Fibroblast of skin of right biceps (primary cell): ENCODE measurements around the gene SLC6A12.
A peak's percentile ranks its signal among the peaks of the same experiment; 100 is the strongest.
"Not testable (repeated sequence)": the region's sequence is repeated elsewhere in the genome, so short reads cannot be mapped to it uniquely, and the experiment has no call there.

Source experiments
- DNase-seq: peaks from one replicate; pipeline ENCODE4 v3.0.0-alpha.2; 2013

Gene SLC6A12

GRCh38 chr12:214003-214741 lies at the start of gene SLC6A12:
TSS of gene SLC6A12 (minus strand) at chr12:214157. CDS start at chr12:209986, 4,171 bp downstream.
- no peak for DNase-seq

GRCh38 chr12:263574-263973 lies 49.6 kb upstream of the SLC6A12 start:
- peak; percentile 71 for DNase-seq

GRCh38 chr12:262817-263216 lies 48.9 kb upstream of the SLC6A12 start, which contains the start of gene SLC6A13:
TSS of gene SLC6A13 (minus strand) at chr12:262836. CDS start at chr12:260052, 2,784 bp downstream.
- DNase-seq: peak; percentile 19

- no peak for DNase-seq
Measured at GRCh38 chr12:262113-262512, 48.2 kb upstream of the SLC6A12 start.

- DNase-seq: no peak
Measured at GRCh38 chr12:257521-258321, 43.8 kb upstream of the SLC6A12 start.

GRCh38 chr12:256958-257357 lies 43.0 kb upstream of the SLC6A12 start:
- DNase-seq: no peak

- DNase-seq: no peak
Measured at GRCh38 chr12:256225-256624, 42.3 kb upstream of the SLC6A12 start.

- DNase-seq: no peak
Measured at GRCh38 chr12:254912-255311, 41.0 kb upstream of the SLC6A12 start.

- no peak for DNase-seq
Measured at GRCh38 chr12:254039-254438, 40.1 kb upstream of the SLC6A12 start.

- no peak for DNase-seq
Measured at GRCh38 chr12:253116-253831, 39.3 kb upstream of the SLC6A12 start.

- no peak for DNase-seq
Measured at GRCh38 chr12:252636-253035, 38.7 kb upstream of the SLC6A12 start.

- no peak for DNase-seq
Measured at GRCh38 chr12:247271-247670, 33.3 kb upstream of the SLC6A12 start.

- DNase-seq: no peak
Measured at GRCh38 chr12:243381-243780, 29.4 kb upstream of the SLC6A12 start.

GRCh38 chr12:242496-242895 lies 28.5 kb upstream of the SLC6A12 start:
- DNase-seq: no peak

GRCh38 chr12:241266-241665 lies 27.3 kb upstream of the SLC6A12 start:
- no peak for DNase-seq

- DNase-seq: no peak
Measured at GRCh38 chr12:240566-240965, 26.6 kb upstream of the SLC6A12 start.

- DNase-seq: no peak
Measured at GRCh38 chr12:238736-239398, 24.9 kb upstream of the SLC6A12 start.

GRCh38 chr12:238116-238515 lies 24.2 kb upstream of the SLC6A12 start:
- no peak for DNase-seq

GRCh38 chr12:237026-237815 lies 23.3 kb upstream of the SLC6A12 start:
- no peak for DNase-seq

- no peak for DNase-seq
Measured at GRCh38 chr12:236445-236844, 22.5 kb upstream of the SLC6A12 start.

GRCh38 chr12:235967-236366 lies 22.0 kb upstream of the SLC6A12 start:
- DNase-seq: not testable (repeated sequence)

- DNase-seq: no peak
Measured at GRCh38 chr12:234891-235415, 21.0 kb upstream of the SLC6A12 start.
